HG03565 (cell line): ENCODE measurements around the gene SMYD5.
"Not testable (repeated sequence)": the region's sequence is repeated elsewhere in the genome, so short reads cannot be mapped to it uniquely, and the experiment has no call there.

Source experiments
- ATAC-seq: cut with Tn5 transposase; IDR thresholded peaks from one replicate; pipeline ENCODE4 v1.9.1; 2021; ENCODE audit warnings: mild to moderate bottlenecking, moderate library complexity; ENCODE audit not compliant: unreplicated experiment

The SMYD5 gene

GRCh38 chr2:73258913-73259215, 44.8 kb downstream of the SMYD5 start:
- ATAC-seq = no peak

DNA sequence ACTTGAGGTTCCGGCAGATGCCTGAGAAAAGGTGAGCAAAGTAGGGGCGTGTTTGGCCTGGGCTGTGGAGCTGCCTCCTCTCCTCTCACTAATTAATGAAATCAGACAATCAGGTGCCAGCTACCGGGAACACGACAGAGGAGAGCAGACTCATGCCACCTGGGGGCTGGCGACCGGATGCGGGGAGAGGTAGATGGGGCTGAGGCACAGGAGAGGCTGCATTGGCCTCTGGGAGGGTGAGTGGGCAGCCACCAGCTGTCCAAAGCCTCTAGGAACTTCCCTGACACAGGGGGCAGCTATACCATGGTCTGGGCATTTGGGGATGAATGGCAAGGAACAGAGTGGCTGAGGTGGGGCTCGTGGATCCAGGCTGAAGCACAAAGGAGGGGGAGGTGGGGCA, 45.2 kb downstream of the SMYD5 start:
- no peak for ATAC-seq

GRCh38 chr2:73259704-73260337, 45.8 kb downstream of the SMYD5 start:
- no peak for ATAC-seq

- ATAC-seq = no peak
Observed at GRCh38 chr2:73260338-73260984, 46.4 kb downstream of the SMYD5 start.

- ATAC-seq = no peak
Observed at GRCh38 chr2:73262108-73262651, 48.1 kb downstream of the SMYD5 start.

- not testable (repeated sequence) for ATAC-seq
Observed at GRCh38 chr2:73262691-73263429, 48.8 kb downstream of the SMYD5 start.

DNA sequence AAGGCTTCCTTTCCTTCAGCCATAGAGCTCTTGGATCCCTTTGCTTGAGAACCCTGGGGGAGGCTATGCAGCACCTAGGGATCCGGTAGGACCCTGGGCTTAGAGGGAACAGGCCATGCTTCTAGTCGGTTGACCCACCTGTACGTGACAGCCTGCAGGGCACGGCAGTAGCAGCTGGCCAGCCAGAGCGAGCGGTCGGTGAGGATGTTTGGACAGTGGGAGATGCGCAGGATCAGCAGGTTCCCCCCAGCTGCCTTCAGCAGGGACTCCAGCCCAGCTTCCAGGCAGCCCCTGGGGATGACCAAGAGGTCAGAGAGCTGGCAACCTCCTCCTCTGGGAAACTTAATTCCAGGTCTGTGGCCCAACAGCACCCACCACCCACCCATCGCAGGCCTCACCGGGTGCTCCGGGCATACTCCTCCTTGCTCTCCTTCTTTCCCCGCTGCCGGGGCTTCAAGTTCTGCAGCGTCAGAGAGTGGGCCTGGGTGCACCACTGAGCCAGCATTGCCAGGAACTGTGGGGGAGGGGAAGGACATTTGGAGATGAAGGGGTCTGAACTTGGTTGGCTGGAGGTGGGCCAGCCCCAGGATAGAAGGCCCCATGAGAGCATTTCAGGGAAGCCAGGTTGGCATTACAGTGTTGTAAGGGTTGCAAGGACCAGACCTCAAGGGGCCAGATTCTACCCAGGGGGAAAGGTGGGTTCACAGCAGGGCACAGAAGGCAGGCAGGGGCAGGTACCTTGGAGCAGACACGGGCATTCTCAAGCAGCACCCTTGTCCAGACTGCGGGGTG, 49.7 kb downstream of the SMYD5 start:
- no peak for ATAC-seq

GRCh38 chr2:73264332-73264606, 50.2 kb downstream of the SMYD5 start:
- ATAC-seq = no peak

DNA sequence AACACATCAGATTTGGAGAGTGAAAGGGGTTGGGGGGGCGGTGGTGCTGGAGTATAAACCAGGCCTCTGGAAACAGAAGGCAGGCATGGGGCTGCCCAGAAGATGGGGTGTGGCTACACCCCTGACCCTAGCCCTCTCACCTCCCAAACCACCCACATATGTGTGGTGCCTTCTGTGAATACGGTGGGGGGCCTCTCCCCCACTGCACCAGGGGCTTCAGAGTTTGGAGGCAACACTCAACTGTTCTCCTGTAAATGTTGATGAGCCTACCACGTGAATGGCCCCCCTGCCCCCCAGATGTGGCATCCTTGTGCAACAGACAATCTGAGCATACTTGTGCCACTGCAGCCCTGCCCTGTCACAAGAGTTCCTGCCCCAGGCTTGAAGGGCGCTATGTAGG, 50.7 kb downstream of the SMYD5 start:
- ATAC-seq = no peak

GRCh38 chr2:73265298-73266060, 51.4 kb downstream of the SMYD5 start:
- no peak for ATAC-seq

GRCh38 chr2:73266061-73266901, 52.2 kb downstream of the SMYD5 start:
- no peak for ATAC-seq

DNA sequence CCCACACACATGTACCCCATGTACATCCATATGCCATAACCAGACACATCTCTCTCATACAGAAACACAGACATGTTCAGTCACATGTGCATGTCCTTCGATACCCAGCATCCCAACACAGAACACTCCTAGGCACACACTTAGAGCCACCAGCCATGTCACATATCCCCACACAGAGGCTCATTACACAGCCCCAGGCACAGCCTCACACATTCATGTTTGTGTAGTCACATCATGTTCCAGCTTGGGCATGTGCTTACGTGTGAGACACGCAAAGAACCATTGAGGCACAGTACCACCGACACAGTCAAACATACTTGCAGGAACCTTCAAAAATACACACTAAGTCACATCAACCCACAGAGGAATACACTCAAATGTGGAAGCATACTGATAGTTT, 53.0 kb downstream of the SMYD5 start:
- ATAC-seq = no peak

GRCh38 chr2:73268366-73268829, 54.4 kb downstream of the SMYD5 start:
- no peak for ATAC-seq

DNA sequence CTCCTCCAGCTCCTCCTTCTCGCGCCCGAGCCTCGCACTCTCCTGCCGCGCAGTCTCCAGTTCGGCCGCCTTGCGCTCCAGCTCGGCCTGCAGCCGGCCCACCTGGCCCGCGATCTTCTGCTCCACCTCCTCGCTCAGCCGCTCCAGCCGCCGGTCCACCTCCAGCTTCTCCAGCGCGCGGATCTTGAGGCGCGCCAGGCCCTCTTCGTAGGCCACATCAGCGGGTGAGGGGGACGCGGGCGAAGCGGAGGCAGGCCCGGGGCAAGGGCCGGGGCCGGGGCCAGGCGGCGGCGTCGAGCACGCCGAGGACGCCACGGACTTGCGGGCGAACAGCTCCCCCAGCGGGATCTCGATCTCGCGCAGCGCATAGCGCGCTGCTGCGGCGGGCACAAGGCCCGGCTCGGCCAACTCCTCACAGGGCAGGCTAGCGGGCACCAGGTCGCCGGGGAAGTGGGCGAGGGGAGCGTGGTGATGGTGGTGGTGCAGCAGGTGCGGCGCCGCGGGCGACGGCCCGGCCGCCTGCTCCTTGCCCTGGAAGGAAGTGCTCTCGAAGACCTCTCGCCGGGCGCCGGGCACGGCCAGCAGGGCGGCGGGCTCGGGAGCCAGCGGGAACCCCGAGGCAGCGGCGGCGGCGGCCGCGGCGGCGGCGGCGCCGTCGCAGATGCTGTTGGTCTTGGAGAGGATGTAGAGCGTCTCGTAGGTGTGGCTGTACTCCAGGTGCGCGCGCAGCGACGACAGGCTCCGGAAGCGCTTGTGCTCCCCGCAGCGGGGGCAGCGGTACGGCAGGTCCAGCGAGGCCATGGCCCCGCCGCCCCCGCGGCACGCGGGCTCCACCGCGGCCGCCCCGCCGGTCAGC, 55.0 kb downstream of the SMYD5 start:
- peak; percentile 75 for ATAC-seq

GRCh38 chr2:73269686-73270465, 55.8 kb downstream of the SMYD5 start:
- ATAC-seq = no peak

GRCh38 chr2:73272270-73272669, 58.2 kb downstream of the SMYD5 start:
- no peak for ATAC-seq
